Liver (tissue), 3 donors: ENCODE data around the gene MTX1.

Experiments
- CTCF ChIP-seq: fragments of 150-350 bp; IDR thresholded peaks from 2 replicates; pipeline ENCODE4 v1.5.1; 2017; ENCODE audit warnings: improper control_type of control experiment, low read depth, low read length; ENCODE audit not compliant: missing input control
- JUND ChIP-seq, 2 donors: IDR thresholded peaks; 2 replicates each; pipeline ENCODE4 v1.6.1; 2016; ENCODE audit warnings: antibody characterized with exemption in 2 of 2
- MAX ChIP-seq: IDR thresholded peaks from 2 replicates; pipeline ENCODE4 v1.6.1; 2016; ENCODE audit warnings: antibody characterized with exemption
- REST ChIP-seq: IDR thresholded peaks from 2 replicates; pipeline ENCODE4 v1.6.1; 2016; ENCODE audit warnings: antibody characterized with exemption, mild to moderate bottlenecking
- donor health status: healthy.
- donor health status: healthy.

GRCh38 chr1:155197901-155198546 lies 10.5 kb upstream of the MTX1 start:
- TF ChIP-seq JUND (IDR thresholded peaks at IDR 0.05) (no peak), MAX (no peak), REST (no peak), CTCF (no peak)
